HG03097 (cell line): ENCODE results near the gene SNX30.
"Not testable (repeated sequence)": the region's sequence is repeated elsewhere in the genome, so short reads cannot be mapped to it uniquely, and the experiment has no call there.

Experiments
- ATAC-seq: cut with Tn5 transposase; IDR thresholded peaks from one replicate; pipeline ENCODE4 v1.9.1; 2021; ENCODE audit not compliant: unreplicated experiment, low FRiP score

The SNX30 gene, protein sequence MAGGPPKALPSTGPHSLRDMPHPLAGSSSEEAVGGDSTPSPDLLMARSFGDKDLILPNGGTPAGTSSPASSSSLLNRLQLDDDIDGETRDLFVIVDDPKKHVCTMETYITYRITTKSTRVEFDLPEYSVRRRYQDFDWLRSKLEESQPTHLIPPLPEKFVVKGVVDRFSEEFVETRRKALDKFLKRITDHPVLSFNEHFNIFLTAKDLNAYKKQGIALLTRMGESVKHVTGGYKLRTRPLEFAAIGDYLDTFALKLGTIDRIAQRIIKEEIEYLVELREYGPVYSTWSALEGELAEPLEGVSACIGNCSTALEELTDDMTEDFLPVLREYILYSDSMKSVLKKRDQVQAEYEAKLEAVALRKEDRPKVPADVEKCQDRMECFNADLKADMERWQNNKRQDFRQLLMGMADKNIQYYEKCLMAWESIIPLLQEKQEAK

DNA sequence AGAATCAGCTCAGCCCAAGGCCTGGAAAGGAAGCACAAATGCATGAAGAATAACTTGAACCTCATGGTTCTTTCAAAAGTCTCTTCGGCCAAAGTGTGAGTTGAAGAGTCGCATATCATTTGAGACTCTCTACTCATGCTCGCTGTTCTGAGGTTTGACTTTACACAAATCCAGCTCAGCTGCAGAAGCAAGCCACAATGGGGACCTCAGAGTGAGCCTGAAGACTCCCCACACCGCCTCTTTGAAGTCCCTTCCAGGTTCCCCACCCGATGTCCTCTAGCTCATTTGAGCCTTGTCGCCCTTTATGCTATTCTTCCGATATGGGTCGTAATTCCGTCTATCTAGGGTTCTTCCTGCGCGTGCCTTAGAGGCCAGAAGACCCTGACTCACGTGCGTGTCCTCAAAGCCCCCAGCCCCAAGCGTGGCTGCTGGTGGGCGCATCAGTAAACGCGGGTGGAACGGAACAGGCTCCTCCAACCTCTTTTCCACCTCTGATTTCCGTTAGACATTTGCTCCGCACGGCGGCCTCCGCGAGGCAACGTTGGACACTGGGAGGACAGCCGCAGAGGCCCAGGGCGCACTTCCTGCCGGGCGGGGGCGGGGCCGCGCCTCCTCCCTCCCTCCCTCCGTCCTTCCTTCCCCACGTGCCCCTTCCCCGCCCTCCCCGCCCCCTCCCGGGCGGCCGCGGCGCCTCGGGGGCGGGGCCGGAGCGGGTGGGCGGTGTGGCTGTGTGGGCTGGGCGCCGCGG lies at the start of gene SNX30:
SNX30 (plus strand) TSS at position 745 of the 748 bp plus-strand sequence. CDS start 242 bp downstream, outside the sequence.
- ATAC-seq: peak; percentile 81

DNA sequence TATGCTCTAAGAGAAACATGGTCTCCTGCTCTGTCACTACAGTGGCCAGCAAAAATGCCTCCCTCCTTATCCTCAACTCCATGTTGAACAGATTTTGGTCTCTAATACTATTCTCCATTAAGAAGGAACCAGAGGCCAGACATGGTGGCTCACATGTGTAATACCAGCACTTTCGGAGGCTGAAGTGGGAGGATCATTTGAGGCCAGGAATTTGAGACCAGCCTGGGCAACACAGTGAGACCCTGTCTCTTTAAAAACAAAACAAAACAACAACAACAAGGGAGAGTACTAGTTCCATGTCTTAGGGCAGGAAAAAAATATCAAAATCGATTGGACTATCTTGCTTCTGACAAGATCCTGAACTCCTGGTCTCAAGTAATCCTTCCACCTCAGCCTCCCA lies 47.3 kb upstream of the SNX30 start:
- ATAC-seq: no peak

DNA sequence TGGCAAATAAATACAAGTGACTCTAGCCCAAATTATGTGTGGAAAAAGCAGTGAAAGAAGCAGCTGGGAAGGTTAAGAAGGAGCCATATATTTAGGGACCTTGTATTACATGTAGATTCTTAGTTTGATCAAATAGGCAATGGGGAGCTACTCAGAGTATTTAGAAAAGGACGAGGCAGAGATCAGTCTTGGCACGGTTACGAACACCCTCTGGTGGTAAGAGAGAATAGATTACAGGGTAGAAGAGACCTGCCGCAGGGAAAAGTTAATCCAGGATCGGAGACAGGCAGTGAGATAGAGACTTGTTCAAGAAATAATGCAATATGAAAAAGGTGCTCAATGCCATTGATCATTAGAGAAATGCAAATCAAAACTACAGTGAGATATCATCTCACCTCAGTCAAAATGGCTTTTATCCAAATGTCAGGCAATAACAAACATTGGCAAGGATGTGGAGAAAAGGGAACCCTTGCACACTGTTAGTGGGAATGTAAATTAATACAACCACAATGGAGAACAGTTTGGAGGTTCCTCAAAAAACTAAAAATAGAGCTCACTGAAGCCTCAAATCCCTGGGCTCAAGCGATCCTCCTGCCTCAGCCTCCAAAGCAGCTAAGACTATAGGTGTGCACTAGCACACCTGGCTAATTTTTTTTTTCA lies 44.7 kb upstream of the SNX30 start:
- no peak for ATAC-seq

DNA sequence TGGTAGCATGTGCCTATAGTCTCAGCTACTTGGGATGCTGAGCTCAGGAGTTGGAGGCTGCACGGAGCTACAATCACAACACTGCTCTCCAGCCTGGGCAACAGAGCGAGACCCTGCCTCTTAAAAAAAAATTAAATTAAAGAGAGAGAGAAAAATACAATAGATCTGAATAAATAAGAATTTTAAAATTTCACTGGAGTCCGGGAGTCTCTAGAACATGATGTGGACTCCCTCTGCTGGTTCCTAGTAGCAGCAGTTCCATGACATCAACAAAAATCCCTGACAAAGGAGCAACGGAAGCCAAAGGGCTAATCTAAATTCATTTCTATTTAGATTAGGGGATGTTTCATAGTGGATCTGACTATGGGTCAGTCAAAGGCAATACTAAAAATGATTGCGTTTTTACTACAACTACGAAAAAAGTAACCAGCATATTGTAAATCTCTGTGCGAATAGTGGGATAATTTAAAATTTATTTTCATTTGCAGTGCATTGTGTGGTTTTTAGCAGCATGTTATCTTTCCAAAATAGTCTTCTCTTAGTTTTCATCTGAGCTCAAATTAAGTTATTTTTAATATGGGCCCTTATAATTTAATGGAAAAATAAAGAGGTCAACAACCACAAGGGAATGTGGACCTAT lies 39.4 kb upstream of the SNX30 start:
- no peak for ATAC-seq

DNA sequence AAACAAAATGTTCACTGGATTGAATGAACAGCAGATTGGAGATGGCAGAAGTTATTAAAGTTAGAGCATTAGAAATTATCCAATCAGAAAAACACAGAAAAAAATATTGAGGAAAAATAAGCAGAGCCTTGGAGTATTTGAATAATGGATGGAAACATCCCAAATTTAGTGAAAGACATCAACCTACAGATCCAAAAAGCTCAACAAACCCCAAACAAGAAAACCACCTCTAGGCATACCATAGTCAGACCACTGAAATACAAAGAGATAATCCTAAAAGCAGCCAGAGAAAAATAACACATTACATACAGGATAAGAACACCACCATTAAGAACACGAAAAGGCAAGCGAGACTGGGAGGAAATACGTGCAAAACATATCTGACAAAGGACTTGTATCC lies 37.9 kb upstream of the SNX30 start:
- no peak for ATAC-seq

DNA sequence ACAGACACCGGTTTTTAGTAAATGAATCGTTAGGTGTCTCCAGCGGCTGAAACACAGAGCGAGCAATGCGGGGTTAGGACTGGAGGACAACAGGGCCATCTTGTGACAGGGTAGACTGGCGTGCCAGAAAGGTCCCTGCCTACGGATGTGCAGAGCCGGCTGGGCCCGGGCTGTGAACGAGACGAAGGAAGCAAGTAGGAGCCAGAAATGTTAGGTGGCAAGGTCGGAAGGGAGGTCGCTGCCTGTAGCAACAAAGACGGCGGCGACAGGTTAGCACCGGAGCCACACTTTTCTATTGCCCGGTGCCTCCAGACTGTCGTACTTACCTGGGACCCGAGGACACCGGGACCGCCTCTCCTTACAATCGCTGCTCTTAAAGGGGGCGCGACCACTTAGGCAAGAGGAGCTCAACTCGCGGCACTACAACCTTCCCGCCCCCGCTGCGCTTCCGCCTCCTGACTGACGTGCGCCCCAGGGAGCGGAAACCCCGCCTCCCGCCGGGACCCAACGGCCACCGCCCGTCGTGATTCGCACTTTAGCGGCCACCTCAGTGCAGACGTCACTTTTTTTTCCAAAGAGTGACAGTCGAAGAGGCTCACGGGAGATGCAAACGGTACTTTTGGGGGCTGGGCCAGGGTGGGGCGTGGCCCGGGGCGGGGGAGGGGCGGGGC lies 32.8 kb upstream of the SNX30 start, which contains the start of gene INIP:
INIP (minus strand) TSS at position 457 of the 671 bp plus-strand sequence. CDS start 1,632 bp downstream, outside the sequence.
- peak; percentile 93 for ATAC-seq

DNA sequence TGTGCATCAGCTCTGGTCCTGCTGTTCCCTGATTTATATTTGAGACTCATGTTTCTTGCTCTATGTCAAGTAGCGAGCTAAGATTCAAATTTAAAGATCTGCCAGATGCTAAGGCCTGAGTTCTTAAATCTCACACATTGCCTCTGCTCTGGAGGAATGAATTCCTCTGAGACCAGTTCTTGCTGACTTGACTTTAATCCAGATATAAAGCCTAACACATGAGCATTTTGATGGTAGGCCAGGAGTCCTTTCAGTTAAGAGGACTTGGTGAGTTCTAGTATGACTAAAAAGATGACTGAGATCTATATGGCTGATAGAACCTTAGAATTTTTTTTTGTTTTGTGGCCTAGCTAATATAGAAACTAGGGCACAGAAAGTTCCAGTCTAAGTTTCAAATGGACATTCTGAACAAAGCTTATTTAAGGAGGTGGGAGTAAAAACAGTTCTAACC lies 31.3 kb upstream of the SNX30 start:
- ATAC-seq: no peak

DNA sequence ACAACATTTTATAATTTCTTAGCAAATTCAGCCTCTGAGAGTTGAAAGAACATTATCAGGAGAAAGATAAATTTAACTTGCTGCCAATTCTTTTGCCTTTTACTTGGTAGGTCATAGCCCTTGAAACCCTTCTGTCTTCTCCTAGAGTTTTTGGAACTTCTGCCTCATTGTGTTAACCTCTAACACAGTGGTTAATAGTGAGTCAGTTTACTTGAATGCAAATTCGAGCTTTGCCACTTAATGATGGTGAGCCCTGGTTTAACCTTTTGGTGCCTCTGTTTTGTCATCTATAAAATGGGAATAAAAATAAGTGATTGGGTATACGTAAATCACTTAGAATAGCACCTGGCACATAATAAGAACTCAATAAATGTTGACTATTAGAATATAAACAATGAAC lies 30.9 kb upstream of the SNX30 start:
- no peak for ATAC-seq

DNA sequence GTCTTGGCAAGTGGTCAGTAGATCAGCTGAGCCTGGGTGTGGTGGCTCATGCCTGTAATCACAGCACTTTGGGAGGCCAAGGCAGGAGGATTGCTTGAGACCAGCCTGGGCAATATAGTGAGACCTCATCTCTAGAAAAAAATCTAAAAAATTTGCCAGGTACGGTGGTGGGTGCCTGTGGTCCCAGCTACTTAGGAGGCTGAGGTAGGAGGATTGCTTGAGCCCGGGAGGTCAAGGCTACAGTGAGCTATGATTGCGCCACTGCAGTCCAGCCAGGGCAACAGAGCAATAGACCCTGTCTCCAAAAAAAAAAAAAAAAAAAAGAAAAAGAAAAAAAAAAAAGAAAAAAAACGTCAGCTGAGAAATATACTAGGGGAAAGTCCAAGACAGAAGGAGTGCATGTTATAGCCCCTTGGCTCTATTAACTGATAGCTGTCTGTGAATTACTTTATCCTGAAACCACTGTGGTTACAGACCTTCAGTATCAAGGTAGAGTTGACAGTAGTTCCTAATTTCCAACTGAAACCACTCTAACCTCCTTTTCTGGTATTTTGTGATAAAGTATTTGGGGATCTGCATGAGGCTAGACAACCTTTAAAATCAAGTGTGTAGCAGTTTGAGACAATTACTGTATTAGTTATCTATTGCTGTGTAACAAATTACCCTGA lies 30.3 kb upstream of the SNX30 start:
- no peak for ATAC-seq

DNA sequence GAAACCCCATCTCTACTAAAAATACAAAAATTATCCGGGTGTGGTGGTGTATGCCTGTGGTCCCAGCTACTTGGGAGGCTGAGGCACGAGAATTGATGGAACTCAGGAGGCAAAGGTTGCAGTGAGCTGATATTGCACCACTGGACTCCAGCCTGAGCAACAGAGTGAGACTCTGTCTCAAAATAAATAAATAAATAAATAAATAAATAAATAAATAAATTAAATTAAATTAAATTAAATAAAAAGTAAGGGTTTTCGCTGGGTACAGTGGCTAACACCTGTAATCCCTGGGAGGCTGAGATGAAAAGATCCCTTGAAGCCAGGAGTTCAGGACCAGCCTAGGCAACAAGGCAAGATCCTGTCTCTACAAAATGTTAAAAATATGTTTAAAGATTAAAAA lies 27.8 kb upstream of the SNX30 start:
- not testable (repeated sequence) for ATAC-seq

DNA sequence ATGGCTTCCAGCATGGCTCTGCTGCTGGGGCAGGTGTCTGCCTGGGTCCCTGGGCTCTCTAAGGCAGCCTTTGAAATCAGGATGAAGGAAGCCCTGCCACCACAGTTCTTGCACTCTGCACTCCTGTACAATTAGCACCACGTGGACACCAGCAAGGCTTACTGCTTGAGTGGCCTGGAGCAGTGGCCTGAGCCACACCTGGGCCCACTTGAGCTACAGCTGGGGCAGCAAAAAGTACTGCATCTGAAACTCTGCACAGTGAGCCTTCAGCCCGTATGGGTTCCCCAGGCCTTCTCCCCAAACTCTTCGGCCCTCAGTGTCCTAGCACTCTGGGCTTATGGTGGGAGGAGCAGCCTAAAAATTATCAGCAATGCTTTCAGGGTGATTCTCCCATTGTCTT lies 24.6 kb upstream of the SNX30 start:
- ATAC-seq: no peak

DNA sequence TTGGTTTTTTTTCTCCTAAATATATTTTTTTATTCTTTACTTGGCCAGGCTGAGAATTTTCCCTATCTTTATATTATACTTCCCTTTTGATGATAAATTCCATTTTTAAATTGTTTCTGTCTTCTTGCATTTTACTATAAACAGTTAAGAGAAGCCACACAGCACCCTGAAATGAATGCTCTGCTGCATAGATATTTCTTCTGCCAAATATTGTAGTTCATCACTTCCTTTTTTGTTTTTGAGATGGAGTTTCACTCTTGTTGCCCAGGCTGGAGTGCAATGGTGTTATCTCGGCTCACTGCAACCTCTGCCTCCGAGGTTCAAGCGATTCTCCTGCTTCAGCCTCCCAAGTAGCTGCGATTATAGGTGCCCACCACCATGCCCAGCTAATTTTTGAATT lies 24.1 kb upstream of the SNX30 start:
- no peak for ATAC-seq

DNA sequence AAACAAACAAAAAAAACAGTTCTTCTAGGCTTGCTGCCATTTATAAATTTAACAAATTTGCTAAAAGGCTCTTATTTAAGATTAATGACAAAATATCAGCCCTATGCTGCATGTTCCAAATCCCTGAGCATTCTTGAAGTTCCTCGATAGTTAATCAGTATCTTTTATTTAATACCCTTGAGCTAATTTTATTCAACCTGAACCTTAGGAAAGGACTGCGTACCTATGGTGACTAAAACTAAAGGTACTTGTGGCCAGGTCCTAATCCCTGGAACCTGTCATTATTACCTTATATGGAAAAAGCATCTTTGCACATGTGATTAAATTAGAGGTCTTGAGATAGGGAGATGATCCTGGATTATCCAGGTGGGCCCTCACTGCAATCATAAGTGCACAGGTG lies 22.2 kb upstream of the SNX30 start:
- ATAC-seq: no peak

DNA sequence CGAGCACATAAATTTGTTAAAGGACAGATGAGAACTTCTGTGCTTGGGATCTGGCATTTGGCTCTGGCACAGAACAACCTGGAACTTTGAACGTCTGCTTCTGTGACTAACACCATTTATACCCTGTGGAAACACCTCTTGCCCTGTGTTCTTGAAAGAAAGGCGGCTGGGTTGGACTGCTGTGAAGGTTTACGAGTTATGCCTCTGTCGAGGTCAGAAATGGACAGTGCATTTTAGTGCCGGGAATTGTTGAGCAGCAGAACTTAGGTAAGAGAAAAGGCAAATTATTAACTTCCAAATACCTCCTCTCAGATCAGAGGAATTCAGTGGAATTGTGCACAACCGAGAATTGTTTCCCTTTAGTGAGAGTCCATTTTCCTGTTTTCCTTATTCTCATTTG lies 18.6 kb upstream of the SNX30 start:
- no peak for ATAC-seq

DNA sequence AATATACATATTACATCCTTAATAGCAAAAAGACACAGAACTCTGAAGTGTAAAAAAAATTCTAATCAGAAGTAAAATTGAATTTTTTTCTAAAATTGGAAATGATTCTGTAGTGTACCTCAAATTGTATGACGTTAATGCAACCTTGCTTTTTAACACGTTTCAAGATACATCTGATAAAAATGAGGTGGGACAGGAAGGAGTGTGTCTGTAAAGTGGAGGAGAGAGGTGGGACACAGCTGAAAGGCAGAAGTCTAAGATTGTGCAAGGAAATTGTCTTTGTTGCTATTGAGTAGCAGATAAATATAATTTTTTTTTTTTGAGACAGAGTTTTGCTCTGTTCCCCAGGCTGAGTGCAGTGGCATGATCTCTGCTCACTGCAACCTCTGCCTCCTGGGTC lies 15.7 kb upstream of the SNX30 start:
- no peak for ATAC-seq

DNA sequence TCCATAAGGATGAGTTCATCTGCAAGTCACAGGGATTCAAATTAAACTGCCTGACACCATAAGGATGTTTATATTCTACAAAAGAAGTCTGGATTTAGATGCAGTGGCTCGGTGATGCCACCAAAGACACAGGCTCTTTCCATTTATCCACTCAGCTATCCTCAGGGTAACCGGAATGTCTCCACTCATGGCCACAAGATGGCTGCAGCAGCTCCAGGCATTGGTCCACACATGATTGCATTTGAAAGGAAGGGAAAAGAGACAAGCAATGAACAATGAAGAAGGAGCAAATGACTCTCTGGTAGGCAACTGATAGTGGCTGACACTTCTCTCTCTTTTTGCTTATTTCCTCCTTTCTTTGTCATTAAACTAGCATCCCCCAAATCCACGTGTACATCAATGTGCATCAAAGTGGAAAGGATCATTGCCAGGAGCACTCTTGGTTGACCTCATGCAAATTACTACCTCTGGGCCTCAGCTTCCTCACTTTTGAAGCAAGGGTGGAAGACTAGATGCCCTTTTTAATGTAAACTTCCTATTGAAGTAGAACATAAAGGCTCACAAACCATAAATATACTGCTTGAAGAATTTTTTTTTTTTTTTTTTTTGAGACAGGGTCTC lies 7.2 kb upstream of the SNX30 start:
- ATAC-seq: no peak

DNA sequence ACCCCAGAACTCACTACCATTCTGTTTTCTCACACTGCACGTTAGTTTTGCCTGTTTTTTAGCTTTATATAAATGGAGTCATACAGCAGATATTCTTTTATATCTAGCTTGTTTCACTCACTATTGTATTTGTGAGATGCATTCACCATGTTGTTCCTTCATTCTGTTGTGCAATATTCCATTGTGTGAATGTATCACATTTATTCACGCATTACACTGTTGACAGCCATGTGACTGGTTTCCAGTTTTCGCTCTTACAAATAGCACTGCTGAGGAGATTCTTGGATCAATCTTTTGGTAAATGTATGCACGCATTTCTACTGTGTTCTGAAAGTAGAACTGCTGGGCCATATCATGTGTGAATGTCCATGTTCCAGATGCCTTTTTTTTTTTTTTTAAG lies 6.4 kb upstream of the SNX30 start:
- no peak for ATAC-seq

DNA sequence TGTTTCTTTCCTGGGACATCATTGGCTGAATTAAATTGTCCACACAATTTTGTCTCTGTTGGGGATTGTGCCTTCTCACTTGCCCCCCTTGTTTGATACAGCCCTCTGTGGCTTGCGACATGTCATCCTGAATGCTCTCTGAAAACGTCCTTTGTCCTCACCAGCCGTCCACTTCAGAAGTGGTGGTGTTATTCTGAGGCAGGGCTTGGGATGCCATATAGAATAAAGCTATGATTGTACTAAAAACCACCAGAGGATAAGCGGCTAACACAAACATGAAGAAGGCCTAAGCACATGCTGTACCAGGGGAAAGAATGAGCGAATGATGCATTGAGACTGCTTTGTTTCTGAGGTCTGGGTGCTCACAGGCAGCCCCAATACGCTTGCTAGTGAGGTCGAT lies 3.5 kb upstream of the SNX30 start:
- no peak for ATAC-seq

DNA sequence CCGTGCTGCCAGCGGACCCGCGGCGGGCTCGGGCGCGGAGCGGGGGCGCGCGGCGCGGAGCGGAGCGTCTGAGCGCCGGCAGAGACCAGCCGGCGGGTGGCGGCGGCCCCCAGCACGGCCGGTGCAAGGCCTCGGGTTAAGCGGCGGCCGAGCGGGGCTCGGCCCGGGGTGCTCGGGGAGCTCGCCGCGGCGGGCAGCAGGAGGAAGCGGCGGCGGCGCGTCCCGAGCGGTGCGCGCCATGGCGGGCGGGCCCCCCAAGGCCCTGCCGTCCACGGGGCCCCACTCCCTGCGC lies 150 bp downstream of the SNX30 start:
- peak; percentile 33 for ATAC-seq
